HG03565 (cell line): ENCODE results near the gene PKP3.
"Not testable (repeated sequence)": the region's sequence is repeated elsewhere in the genome, so short reads cannot be mapped to it uniquely, and the experiment has no call there.

ENCODE experiments used
- ATAC-seq: cut with Tn5 transposase; IDR thresholded peaks from one replicate; pipeline ENCODE4 v1.9.1; 2021; ENCODE audit warnings: mild to moderate bottlenecking, moderate library complexity; ENCODE audit not compliant: unreplicated experiment

Gene PKP3

GRCh38 chr11:377174-377865 is 16.7 kb upstream of the PKP3 start:
- no peak for ATAC-seq

- ATAC-seq: no peak
Observed at GRCh38 chr11:377883-378500, 16.0 kb upstream of the PKP3 start.

GRCh38 chr11:379205-380094 is 14.6 kb upstream of the PKP3 start:
- no peak for ATAC-seq

GRCh38 chr11:380095-380480 is 13.9 kb upstream of the PKP3 start:
- ATAC-seq: no peak

GRCh38 chr11:380491-380890 is 13.5 kb upstream of the PKP3 start:
- ATAC-seq: no peak

GRCh38 chr11:380996-381395 is 13.0 kb upstream of the PKP3 start:
- no peak for ATAC-seq

GRCh38 chr11:381501-382072 is 12.4 kb upstream of the PKP3 start:
- ATAC-seq: no peak

- no peak for ATAC-seq
Observed at GRCh38 chr11:382081-382629, 11.9 kb upstream of the PKP3 start.

- ATAC-seq: no peak
Observed at GRCh38 chr11:383431-383830, 10.6 kb upstream of the PKP3 start.

GRCh38 chr11:384511-384910 is 9.5 kb upstream of the PKP3 start:
- ATAC-seq: no peak

- no peak for ATAC-seq
Observed at GRCh38 chr11:385594-386351, 8.2 kb upstream of the PKP3 start.

GRCh38 chr11:386483-386882 is 7.5 kb upstream of the PKP3 start:
- no peak for ATAC-seq

GRCh38 chr11:387193-387793 is 6.7 kb upstream of the PKP3 start:
- no peak for ATAC-seq

- not testable (repeated sequence) for ATAC-seq
Observed at GRCh38 chr11:389369-389768, 4.6 kb upstream of the PKP3 start.

- ATAC-seq: no peak
Observed at GRCh38 chr11:390175-390574, 3.8 kb upstream of the PKP3 start.

- ATAC-seq: no peak
Observed at GRCh38 chr11:391117-392017, 2.6 kb upstream of the PKP3 start.

- no peak for ATAC-seq
Observed at GRCh38 chr11:392102-392777, 1.8 kb upstream of the PKP3 start.

- no peak for ATAC-seq
Observed at GRCh38 chr11:393219-394033, 583 bp upstream of the PKP3 start.
